SK-N-SH treated with all-trans-retinoic acid at 6 μM for 48 hours (cell line): Measurements from ENCODE around the gene MCM10.

ENCODE experiments used
- CREB5 ChIP-seq: fragments of 250-450 bp; sonication (Bioruptor Pico); IDR thresholded peaks from 2 replicates; pipeline ENCODE4 v1.5.1; 2020; ENCODE audit warnings: low read depth, mild to moderate bottlenecking, moderate library complexity
- ISL1 ChIP-seq: fragments of 250-450 bp; sonication (Bioruptor Pico); IDR thresholded peaks from 2 replicates; pipeline ENCODE4 v2.1.2; 2022; ENCODE audit warnings: mild to moderate bottlenecking, moderate library complexity
- POU6F1 ChIP-seq: fragments of 250-450 bp; sonication (Bioruptor Pico); IDR thresholded peaks from 2 replicates; pipeline ENCODE4 v1.8.0; 2021; ENCODE audit warnings: low read depth, mild to moderate bottlenecking, moderate library complexity, borderline replicate concordance
- PPARA ChIP-seq: fragments of 250-450 bp; sonication (Bioruptor Pico); IDR thresholded peaks from 2 replicates; pipeline ENCODE4 v1.5.0; 2020; ENCODE audit warnings: mild to moderate bottlenecking, borderline replicate concordance
- RARB ChIP-seq: fragments of 250-450 bp; sonication (Bioruptor Pico); IDR thresholded peaks from 2 replicates; pipeline ENCODE4 v1.8.0; 2021; ENCODE audit warnings: mild to moderate bottlenecking, moderate library complexity
- ZC3H10 ChIP-seq: fragments of 250-450 bp; sonication (Bioruptor Pico); IDR thresholded peaks from 2 replicates; pipeline ENCODE4 v1.5.1; 2021; ENCODE audit warnings: mild to moderate bottlenecking, moderate library complexity
- ZFP3 ChIP-seq: fragments of 250-450 bp; sonication (Bioruptor Pico); IDR thresholded peaks from 2 replicates; pipeline ENCODE4 v1.5.0; 2020; ENCODE audit warnings: mild to moderate bottlenecking, moderate library complexity
- ZNF70 ChIP-seq: fragments of 450-650 bp; formaldehyde crosslinking; IDR thresholded peaks from 2 replicates; pipeline ENCODE4 v1.5.0; 2020; ENCODE audit warnings: mild to moderate bottlenecking, moderate library complexity
- TF ChIP-seq, protein P1 (sequence below): fragments of 250-450 bp; sonication (Bioruptor Pico); IDR thresholded peaks from 2 replicates; pipeline ENCODE4 v1.8.0; 2020; ENCODE audit warnings: mild to moderate bottlenecking, moderate library complexity, borderline replicate concordance

DNA sequence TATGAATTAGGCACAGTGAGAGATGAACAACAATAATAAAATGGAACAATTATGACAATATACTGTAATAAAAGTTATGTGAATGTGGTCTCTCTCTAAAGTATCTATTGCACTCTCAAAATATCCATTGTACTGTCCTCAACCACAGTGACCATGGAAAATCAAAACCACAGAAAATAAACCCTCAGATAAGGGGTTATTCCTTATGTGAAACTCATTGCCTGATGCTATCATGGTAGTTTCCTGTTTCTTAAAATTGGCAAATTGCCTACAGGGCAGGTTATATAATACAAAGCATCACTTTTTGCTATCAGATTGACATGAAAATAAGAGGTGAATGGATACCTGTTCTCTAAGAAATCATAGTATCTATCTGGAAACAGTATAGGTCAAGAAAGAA, 3.8 kb downstream of the MCM10 start:
- no peak for TF ChIP-seq RARB (CRISPR knock-in tag)
- TF ChIP-seq ISL1 (CRISPR knock-in tag), result no peak
- TF ChIP-seq PPARA (CRISPR knock-in tag), result no peak
- no peak for TF ChIP-seq ZC3H10 (CRISPR knock-in tag)
- TF ChIP-seq ZNF70 (CRISPR knock-in tag), result no peak
- TF ChIP-seq CREB5 (CRISPR knock-in tag), result no peak
- no peak for TF ChIP-seq POU6F1 (CRISPR knock-in tag)
- TF ChIP-seq, protein P1, sequence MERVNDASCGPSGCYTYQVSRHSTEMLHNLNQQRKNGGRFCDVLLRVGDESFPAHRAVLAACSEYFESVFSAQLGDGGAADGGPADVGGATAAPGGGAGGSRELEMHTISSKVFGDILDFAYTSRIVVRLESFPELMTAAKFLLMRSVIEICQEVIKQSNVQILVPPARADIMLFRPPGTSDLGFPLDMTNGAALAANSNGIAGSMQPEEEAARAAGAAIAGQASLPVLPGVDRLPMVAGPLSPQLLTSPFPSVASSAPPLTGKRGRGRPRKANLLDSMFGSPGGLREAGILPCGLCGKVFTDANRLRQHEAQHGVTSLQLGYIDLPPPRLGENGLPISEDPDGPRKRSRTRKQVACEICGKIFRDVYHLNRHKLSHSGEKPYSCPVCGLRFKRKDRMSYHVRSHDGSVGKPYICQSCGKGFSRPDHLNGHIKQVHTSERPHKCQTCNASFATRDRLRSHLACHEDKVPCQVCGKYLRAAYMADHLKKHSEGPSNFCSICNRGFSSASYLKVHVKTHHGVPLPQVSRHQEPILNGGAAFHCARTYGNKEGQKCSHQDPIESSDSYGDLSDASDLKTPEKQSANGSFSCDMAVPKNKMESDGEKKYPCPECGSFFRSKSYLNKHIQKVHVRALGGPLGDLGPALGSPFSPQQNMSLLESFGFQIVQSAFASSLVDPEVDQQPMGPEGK (CRISPR knock-in tag), result no peak
- no peak for TF ChIP-seq ZFP3 (CRISPR knock-in tag)
